Measurements from ENCODE around the gene FARP2. TPM values are rescaled to one million over a fixed set of nuclear protein-coding genes. Genes with fewer than 3 reads are reported as not detected.
"Not testable (repeated sequence)": the region's sequence is repeated elsewhere in the genome, so short reads cannot be mapped to it uniquely, and the experiment has no call there.

The FARP2 gene
- total and polyA plus RNA-seq, 4 donors: 9.9 to 49.7 (median 27.4) TPM

- TF ChIP-seq, protein P1, sequence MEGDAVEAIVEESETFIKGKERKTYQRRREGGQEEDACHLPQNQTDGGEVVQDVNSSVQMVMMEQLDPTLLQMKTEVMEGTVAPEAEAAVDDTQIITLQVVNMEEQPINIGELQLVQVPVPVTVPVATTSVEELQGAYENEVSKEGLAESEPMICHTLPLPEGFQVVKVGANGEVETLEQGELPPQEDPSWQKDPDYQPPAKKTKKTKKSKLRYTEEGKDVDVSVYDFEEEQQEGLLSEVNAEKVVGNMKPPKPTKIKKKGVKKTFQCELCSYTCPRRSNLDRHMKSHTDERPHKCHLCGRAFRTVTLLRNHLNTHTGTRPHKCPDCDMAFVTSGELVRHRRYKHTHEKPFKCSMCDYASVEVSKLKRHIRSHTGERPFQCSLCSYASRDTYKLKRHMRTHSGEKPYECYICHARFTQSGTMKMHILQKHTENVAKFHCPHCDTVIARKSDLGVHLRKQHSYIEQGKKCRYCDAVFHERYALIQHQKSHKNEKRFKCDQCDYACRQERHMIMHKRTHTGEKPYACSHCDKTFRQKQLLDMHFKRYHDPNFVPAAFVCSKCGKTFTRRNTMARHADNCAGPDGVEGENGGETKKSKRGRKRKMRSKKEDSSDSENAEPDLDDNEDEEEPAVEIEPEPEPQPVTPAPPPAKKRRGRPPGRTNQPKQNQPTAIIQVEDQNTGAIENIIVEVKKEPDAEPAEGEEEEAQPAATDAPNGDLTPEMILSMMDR (IDR thresholded peaks at IDR 0.05; ENCODE audit: control extremely low read depth, extremely low read depth): no peak
- 91 to 92% methylated on average over 2 of the region's 2 CpGs for WGBS, 2 donors
These were observed 89.3 kb downstream of the FARP2 start for GRCh38 chr2:241445426-241445825.

GRCh38 chr2:241450092-241450491 lies 94.0 kb downstream of the FARP2 start:
- H3K9ac ChIP-seq (ENCODE audit: insufficient read depth in 1 of 2, low read length in 2 of 2); H3K27me3 ChIP-seq (ENCODE audit: control insufficient read depth in 3 of 3, insufficient read depth in 3 of 3, low read length in 2 of 3); ATAC-seq (ENCODE audit: insufficient read depth, low FRiP score); H3K4me3 ChIP-seq; H3K4me1 ChIP-seq (ENCODE audit: control insufficient read depth in 5 of 5, insufficient read depth in 5 of 5, low read length in 5 of 5); H3K9me3 ChIP-seq (ENCODE audit: control insufficient read depth in 4 of 4, insufficient read depth in 3 of 4, low read length in 3 of 4); H3K36me3 ChIP-seq (ENCODE audit: control insufficient read depth in 4 of 4, insufficient read depth in 4 of 4, low read length in 4 of 4); H3K27ac ChIP-seq (ENCODE audit: low read depth in 1 of 2, low read length in 1 of 2); DNase-seq: not testable (repeated sequence)
- WGBS, 2 donors: 93 to 98% methylated on average over 6 to 7 of the region's 7 CpGs

More at GRCh38 chr2:241445426-241445825, 89.3 kb downstream of the FARP2 start:
- H3K4me1 ChIP-seq (ENCODE audit: control insufficient read depth in 5 of 5, insufficient read depth in 5 of 5, low read length in 5 of 5): no peaks in the 10 kb centered on the region
- H3K9ac ChIP-seq (ENCODE audit: insufficient read depth in 1 of 2, low read length in 2 of 2): no peak overlapping the region
- no peaks in the 10 kb centered on the region for H3K27me3 ChIP-seq (ENCODE audit: control insufficient read depth in 3 of 3, insufficient read depth in 3 of 3, low read length in 2 of 3)
- DNase-seq (no peak), ATAC-seq (ENCODE audit: insufficient read depth, low FRiP score) (no peak)
- H3K36me3 ChIP-seq (ENCODE audit: control insufficient read depth in 4 of 4, insufficient read depth in 4 of 4, low read length in 4 of 4): peaks cover 12 to 32% (median 18%) of the 10 kb centered on the region in 4 donors
- H3K4me3 ChIP-seq: no peak overlapping the region
- H3K9me3 ChIP-seq (ENCODE audit: control insufficient read depth in 4 of 4, insufficient read depth in 3 of 4, low read length in 3 of 4): no peaks in the 10 kb centered on the region
- no peak overlapping the region for H3K27ac ChIP-seq (ENCODE audit: low read depth in 1 of 2, low read length in 1 of 2)

GRCh38 chr2:241451840-241452506 lies 95.9 kb downstream of the FARP2 start:
- TF ChIP-seq, protein P1 (IDR thresholded peaks at IDR 0.05; ENCODE audit: control extremely low read depth, extremely low read depth): no peak
- Histone ChIP-seq H3K4me3 (no peak overlapping the region), H3K9me3 (ENCODE audit: control insufficient read depth in 4 of 4, insufficient read depth in 3 of 4, low read length in 3 of 4) (no peaks in the 10 kb centered on the region), H3K27me3 (ENCODE audit: control insufficient read depth in 3 of 3, insufficient read depth in 3 of 3, low read length in 2 of 3) (no peaks in the 10 kb centered on the region), H3K4me1 (ENCODE audit: control insufficient read depth in 5 of 5, insufficient read depth in 5 of 5, low read length in 5 of 5) (no peaks in the 10 kb centered on the region), H3K27ac (ENCODE audit: low read depth in 1 of 2, low read length in 1 of 2) (no peak overlapping the region), H3K9ac (ENCODE audit: insufficient read depth in 1 of 2, low read length in 2 of 2) (no peak overlapping the region), H3K36me3 (ENCODE audit: control insufficient read depth in 4 of 4, insufficient read depth in 4 of 4, low read length in 4 of 4) (no peaks in the 10 kb centered on the region)
- WGBS, 2 donors: 80 to 90% methylated on average over 10 of the region's 10 CpGs
- no peak for DNase-seq
- ATAC-seq (ENCODE audit: insufficient read depth, low FRiP score): no peak

- H3K27ac ChIP-seq (ENCODE audit: low read depth in 1 of 2, low read length in 1 of 2): not testable (repeated sequence)
These were observed 97.8 kb downstream of the FARP2 start for GRCh38 chr2:241453919-241454318.

More at GRCh38 chr2:241453919-241454318, 97.8 kb downstream of the FARP2 start:
- not testable (repeated sequence) for H3K4me3 ChIP-seq; H3K4me1 ChIP-seq (ENCODE audit: control insufficient read depth in 5 of 5, insufficient read depth in 5 of 5, low read length in 5 of 5); H3K27me3 ChIP-seq (ENCODE audit: control insufficient read depth in 3 of 3, insufficient read depth in 3 of 3, low read length in 2 of 3); H3K9ac ChIP-seq (ENCODE audit: insufficient read depth in 1 of 2, low read length in 2 of 2); H3K9me3 ChIP-seq (ENCODE audit: control insufficient read depth in 4 of 4, insufficient read depth in 3 of 4, low read length in 3 of 4); H3K36me3 ChIP-seq (ENCODE audit: control insufficient read depth in 4 of 4, insufficient read depth in 4 of 4, low read length in 4 of 4); ATAC-seq (ENCODE audit: insufficient read depth, low FRiP score); DNase-seq
- WGBS, 2 donors: 92 to 96% methylated on average over 9 of the region's 9 CpGs

Data from lung (tissue), 12 donors.